GM21390 (cell line): ENCODE results near the gene SAMSN1.

Source experiments
- ATAC-seq: cut with Tn5 transposase; IDR thresholded peaks from one replicate; pipeline ENCODE4 v1.9.1; 2021; ENCODE audit not compliant: unreplicated experiment

The SAMSN1 gene

GRCh38 chr21:14487490-14488432 is 58.4 kb downstream of the SAMSN1 start:
- ATAC-seq = no peak

DNA sequence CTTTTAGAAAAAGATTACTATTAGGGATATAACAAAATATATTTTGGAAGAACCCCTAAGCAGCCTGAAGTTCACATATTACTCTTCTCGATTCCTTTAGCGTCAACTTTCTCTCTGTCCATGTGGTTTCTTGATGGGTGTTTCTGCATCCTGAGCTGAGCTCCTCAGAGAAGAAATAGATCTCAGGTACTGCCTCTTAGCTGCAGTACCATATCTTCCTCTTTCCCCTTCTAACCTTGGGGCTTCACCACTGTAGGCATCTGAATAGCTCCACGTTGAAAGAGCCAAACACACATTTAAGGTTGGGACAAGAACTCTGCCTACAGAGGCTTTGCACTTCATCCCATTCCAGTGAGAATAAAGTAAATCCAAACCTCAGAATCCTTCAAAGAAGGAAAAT is 59.2 kb downstream of the SAMSN1 start:
- no peak for ATAC-seq

DNA sequence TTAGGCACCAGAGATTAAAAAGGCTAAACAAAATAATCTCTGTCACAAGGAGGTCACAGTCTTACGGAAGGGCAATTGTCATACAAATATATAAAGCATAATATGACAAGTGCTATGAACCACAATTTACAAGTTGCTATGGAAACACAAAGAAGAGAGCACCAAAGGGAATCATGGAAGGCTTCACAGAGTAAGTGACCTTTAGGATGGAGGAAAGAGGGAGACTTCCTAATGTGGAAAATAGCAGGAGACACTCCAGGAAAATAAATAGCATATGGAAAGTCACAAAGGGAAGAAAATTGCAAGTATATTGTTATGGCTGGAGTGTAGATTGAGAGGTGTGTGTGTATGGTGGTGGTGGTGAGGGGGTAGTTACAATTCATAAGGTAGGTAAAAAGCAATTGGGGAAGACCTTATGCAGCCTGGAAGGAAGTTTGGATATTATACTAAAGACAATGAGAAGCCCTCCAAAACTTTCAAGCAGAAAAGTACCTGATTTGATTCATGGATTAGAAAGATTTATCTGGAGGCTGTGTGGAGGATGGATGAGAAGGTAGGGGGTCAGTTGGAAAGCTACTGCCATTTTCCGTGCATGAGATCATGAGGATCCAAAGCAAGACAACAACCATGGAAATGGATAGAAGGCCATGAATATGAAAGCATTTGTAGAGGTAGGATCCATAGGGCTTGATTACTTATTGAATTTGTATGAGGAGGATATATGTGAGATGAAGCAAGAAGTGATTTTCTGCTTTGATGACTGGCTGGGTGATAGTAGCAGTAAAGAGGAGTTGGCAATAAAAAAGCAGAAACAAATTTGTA is 61.7 kb downstream of the SAMSN1 start:
- no peak for ATAC-seq

DNA sequence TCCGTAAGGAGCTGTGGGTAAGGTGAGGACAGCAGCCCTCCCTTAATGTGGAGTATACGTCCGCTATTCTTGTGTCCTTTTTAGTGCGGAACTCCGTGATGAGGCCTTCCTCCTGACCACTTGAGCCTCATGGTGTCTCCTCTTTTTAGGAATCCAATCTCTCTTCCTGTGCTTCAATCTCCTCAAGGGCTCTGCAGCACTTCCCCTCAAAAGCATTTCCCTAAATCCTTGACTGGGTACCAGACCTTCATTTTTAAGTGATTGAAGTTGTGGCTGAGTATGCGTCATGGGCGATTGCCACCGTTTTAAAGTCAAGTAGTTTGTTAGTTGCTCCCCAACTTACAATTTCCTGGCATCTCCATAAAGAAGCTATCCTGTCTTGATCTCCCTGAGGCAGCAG is 62.8 kb downstream of the SAMSN1 start:
- no peak for ATAC-seq

DNA sequence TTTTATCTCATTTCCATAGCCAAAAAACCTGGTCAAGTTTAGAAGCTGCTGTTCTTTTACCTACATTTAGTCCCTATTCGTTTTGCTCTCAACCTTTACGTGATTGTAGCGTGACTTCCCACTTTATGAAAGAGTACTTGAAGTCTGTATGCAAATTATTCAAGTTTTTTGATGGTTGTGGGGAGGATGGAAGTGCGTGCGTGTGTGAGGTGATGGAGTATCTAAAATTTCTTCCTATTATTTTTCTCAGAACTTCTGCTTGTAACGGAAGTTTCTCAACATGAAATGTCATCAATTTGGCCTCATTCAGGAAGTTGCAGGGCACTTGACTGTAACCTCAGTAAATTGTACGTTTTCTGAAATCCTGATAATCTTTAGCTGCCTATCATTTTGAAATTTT is 64.0 kb downstream of the SAMSN1 start:
- no peak for ATAC-seq

- ATAC-seq = no peak
Observed at GRCh38 chr21:14480411-14481031, 65.6 kb downstream of the SAMSN1 start.

GRCh38 chr21:14479241-14479786 is 66.8 kb downstream of the SAMSN1 start:
- ATAC-seq = no peak

- no peak for ATAC-seq
Observed at GRCh38 chr21:14477841-14478240, 68.3 kb downstream of the SAMSN1 start.

- ATAC-seq = no peak
Observed at GRCh38 chr21:14477133-14477532, 69.0 kb downstream of the SAMSN1 start.

DNA sequence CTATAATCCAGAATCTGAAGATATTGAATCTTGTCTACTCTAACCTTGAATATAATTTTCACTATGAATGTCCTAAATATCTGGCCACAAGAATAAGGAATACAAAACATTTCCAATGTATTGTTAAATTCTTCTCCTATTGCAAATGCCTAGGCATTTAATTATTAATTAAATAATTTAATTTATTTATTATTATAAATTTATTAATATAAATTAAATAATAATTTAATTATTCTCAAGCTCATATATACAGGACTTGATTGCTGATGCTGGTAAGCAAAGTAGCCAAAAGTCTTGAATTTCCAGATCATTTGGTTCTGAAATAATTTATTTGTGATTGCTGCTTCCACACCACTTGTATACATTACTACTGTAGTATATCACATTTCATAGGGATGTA is 71.1 kb downstream of the SAMSN1 start:
- no peak for ATAC-seq

DNA sequence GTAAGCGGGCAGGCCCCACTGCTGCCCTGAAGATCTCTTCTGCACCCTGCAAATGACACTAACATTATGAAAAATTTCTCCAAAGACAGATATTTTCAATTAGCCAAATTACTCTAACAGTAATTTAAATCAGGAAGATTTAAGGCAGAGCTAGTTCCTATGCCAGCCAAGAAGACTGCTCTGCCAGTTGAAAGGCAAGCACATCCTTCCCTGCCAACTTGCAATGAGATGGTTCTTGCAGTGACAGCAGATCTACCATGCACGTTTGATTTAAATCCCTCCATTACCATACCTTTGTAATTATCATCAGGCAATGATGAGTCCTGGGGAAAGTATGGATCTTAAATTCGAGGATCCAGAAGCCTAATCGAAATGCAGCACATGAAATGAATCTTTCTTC is 76.5 kb downstream of the SAMSN1 start:
- no peak for ATAC-seq

- no peak for ATAC-seq
Observed at GRCh38 chr21:14466715-14467114, 79.4 kb downstream of the SAMSN1 start.

DNA sequence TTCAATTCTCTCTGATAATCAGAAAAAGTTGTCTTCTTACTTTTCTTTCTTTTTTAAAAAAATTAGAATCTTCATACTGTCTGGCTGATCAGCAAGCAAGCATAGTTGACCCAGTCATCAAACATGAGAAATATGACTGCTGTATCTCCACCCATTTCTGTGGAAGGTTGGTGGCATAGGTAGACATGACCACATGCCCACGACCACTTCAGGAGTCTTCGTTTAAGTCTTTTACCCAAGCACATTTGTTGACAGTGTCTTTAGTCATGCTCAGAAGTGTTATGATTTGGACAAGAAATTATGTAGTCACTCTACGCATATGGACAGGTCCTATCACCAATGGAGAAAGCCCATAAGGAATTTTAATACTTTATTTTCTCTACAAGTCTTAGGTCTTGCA is 88.4 kb downstream of the SAMSN1 start:
- ATAC-seq = no peak

DNA sequence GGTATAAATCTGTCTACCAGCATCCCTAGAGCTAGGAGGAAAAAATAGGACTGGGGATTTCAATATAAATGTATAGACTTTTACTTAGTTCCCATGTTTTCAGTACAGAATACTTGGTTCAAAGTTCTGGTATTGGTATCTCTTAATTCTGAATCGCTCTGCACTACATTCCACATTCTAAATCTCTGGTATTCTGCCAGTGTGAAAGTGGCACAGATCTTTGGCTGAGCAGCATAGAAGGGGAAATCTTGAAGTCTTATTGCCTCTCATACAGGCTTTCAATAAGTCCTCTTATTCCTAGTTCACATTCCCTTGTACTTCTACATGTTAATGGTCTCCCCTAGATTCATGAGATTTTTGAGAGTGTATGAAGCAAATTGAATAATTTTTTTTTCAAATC is 89.2 kb downstream of the SAMSN1 start:
- no peak for ATAC-seq

GRCh38 chr21:14454016-14455009 is 91.8 kb downstream of the SAMSN1 start:
- peak; percentile 68 for ATAC-seq

DNA sequence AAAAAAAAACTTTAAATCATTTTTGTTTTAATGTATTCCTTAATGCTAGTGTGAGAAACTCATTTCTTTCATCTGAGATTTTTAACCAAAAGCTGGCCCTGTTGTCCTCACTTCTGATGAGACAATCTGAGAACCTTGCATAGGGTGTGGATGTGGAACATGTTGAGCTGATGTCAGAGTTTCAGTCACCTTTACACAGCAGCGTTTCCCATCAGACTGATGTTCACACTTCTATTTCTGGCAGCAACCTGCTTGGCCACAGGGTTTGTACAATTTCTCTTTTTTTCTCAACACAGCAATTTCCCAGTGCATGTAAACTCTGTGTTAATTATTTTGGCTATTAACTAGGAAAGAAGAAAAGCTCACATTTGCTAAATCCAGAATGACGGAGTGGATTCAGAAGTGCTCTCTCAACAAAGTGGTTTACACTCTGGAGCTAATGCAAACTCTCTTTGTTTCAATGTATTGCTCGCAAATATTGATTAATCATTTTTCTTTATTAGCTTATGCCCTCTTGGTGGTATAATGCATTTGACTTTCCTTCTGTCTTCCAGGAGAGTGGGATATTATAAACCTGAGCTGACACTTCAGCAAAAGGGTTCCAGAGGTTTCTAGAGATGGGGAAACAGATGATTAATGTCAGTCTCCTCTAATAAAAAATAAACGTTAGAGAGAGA is 92.6 kb downstream of the SAMSN1 start:
- ATAC-seq = peak; percentile 86

- peak; percentile 4 for ATAC-seq
Observed at GRCh38 chr21:14452727-14453241, 93.3 kb downstream of the SAMSN1 start.

GRCh38 chr21:14452031-14452726 is 93.9 kb downstream of the SAMSN1 start:
- ATAC-seq = no peak

DNA sequence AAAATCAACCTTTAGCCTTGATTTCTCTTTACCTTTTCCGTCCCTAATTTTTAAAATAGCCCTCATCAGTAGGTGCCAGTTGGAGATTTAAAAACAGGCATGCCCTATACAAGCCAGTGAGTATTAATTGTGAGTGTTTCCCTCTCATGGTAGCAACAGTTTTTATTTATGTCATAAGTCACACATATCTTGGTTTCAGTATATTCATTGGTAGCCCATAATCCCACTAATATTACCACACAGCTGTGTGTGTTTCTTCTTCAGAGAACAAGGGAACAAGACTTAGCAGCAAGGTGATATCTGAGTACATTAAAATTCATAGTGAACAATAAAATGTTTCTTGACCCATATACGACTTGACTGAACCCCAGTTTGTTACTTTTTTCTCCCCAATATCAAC is 94.6 kb downstream of the SAMSN1 start:
- no peak for ATAC-seq
